Activated T-cell treated with anti-CD3 and anti-CD28 coated beads, Interleukin-2, amount 50 U/mL, for 72 hours (primary cell): ENCODE measurements around the gene KCNQ1. TPM values are rescaled to one million over a fixed set of nuclear protein-coding genes. Genes with fewer than 3 reads are reported as not detected.

Source experiments
- ATAC-seq, 2 donors: fragments of 150-1000 bp; cut with Tn5 transposase; replicated peaks in 1 of 2; 2 replicates each; pipeline ENCODE4 v1.10.0; 2021; ENCODE audit warnings: moderate library complexity in 2 of 2, mild to moderate bottlenecking in 1 of 2
- DNase-seq, 2 donors: peaks; one replicate each; pipeline ENCODE4 v3.0.0; 2021 to 2022; ENCODE audit warnings: mixed read lengths in 1 of 2
- H3K27ac Mint-ChIP-seq: one replicate; pipeline ENCODE4 v1.8.0; 2022; ENCODE audit warnings: mild to moderate bottlenecking, moderate library complexity, mixed read lengths
- H3K27me3 Mint-ChIP-seq: one replicate; pipeline ENCODE4 v1.8.0; 2022; ENCODE audit warnings: low read depth, mixed read lengths
- H3K36me3 Mint-ChIP-seq, 2 donors: one replicate each; pipeline ENCODE4 v1.8.0; 2022; ENCODE audit warnings: mixed read lengths in 2 of 2, mild to moderate bottlenecking in 1 of 2; ENCODE audit not compliant: insufficient read depth in 2 of 2
- H3K4me1 Mint-ChIP-seq: one replicate; pipeline ENCODE4 v1.8.0; 2022; ENCODE audit warnings: low read depth, mixed read lengths
- H3K4me3 Mint-ChIP-seq, 2 donors: one replicate each; pipeline ENCODE4 v1.8.0; 2022; ENCODE audit warnings: mild to moderate bottlenecking in 2 of 2, mixed read lengths in 2 of 2, moderate library complexity in 2 of 2
- H3K9me3 Mint-ChIP-seq, 2 donors: one replicate each; pipeline ENCODE4 v1.8.0; 2022; ENCODE audit warnings: mixed read lengths in 2 of 2
- total RNA-seq, 2 donors: library from RNA; stranded (reverse); gene quantifications; one replicate each; pipeline ENCODE4 v1.2.3, GENCODE V29; 2022

KCNQ1 gene
- total RNA-seq, 2 donors from 2014 or later: 11.4 TPM

- no peak for ATAC-seq
- peaks cover 0 to 2% of the 10 kb centered on the region in 2 donors for H3K9me3 Mint-ChIP-seq
- H3K36me3 Mint-ChIP-seq: peaks cover 0 to 4% of the 10 kb centered on the region in 2 donors
- H3K4me1 Mint-ChIP-seq: no peaks in the 10 kb centered on the region
- no peak for DNase-seq
- no peak overlapping the region for H3K4me3 Mint-ChIP-seq
- H3K27ac Mint-ChIP-seq: no peak overlapping the region
- H3K27me3 Mint-ChIP-seq: no peaks in the 10 kb centered on the region
These were observed 306.1 kb downstream of the KCNQ1 start for GRCh38 chr11:2750682-2751522.

- Mint-ChIP-seq H3K9me3 (peaks cover 0 to 2% of the 10 kb centered on the region in 2 donors), H3K4me1 (no peaks in the 10 kb centered on the region), H3K27me3 (no peaks in the 10 kb centered on the region)
These were observed 306.9 kb downstream of the KCNQ1 start for GRCh38 chr11:2751523-2752203.

GRCh38 chr11:2752204-2752770 is 307.5 kb downstream of the KCNQ1 start:
- peaks cover 0 to 4% of the 10 kb centered on the region in 2 donors for H3K36me3 Mint-ChIP-seq
- H3K27me3 Mint-ChIP-seq: no peaks in the 10 kb centered on the region
- H3K4me3 Mint-ChIP-seq: no peak overlapping the region
- H3K27ac Mint-ChIP-seq: no peak overlapping the region
- no peak for ATAC-seq
- H3K9me3 Mint-ChIP-seq: peaks cover 1 to 2% of the 10 kb centered on the region in 2 donors
- no peaks in the 10 kb centered on the region for H3K4me1 Mint-ChIP-seq
- no peak for DNase-seq

More at GRCh38 chr11:2751523-2752203, 306.9 kb downstream of the KCNQ1 start:
- no peak for DNase-seq
- no peak overlapping the region for H3K27ac Mint-ChIP-seq
- ATAC-seq: no peak
- H3K36me3 Mint-ChIP-seq: peaks cover 0 to 4% of the 10 kb centered on the region in 2 donors
- no peak overlapping the region for H3K4me3 Mint-ChIP-seq

GRCh38 chr11:2752923-2753322 is 308.1 kb downstream of the KCNQ1 start:
- H3K36me3 Mint-ChIP-seq: peaks cover 0 to 4% of the 10 kb centered on the region in 2 donors
- DNase-seq (no peak), ATAC-seq (no peak)
- peaks cover 1 to 2% of the 10 kb centered on the region in 2 donors for H3K9me3 Mint-ChIP-seq
- H3K27ac Mint-ChIP-seq: no peak overlapping the region
- no peaks in the 10 kb centered on the region for H3K27me3 Mint-ChIP-seq
- H3K4me1 Mint-ChIP-seq: no peaks in the 10 kb centered on the region
- no peak overlapping the region for H3K4me3 Mint-ChIP-seq

- Mint-ChIP-seq H3K4me3 (no peak overlapping the region), H3K9me3 (peaks cover 1 to 2% of the 10 kb centered on the region in 2 donors), H3K36me3 (peaks cover 0 to 4% of the 10 kb centered on the region in 2 donors), H3K27ac (no peak overlapping the region), H3K27me3 (no peaks in the 10 kb centered on the region), H3K4me1 (no peaks in the 10 kb centered on the region)
- DNase-seq (no peak), ATAC-seq (no peak)
These were observed 309.2 kb downstream of the KCNQ1 start for GRCh38 chr11:2754008-2754407.

- no peaks in the 10 kb centered on the region for H3K27me3 Mint-ChIP-seq
- DNase-seq (no peak), ATAC-seq (no peak)
- H3K36me3 Mint-ChIP-seq: peaks cover 0 to 4% of the 10 kb centered on the region in 2 donors
- no peak overlapping the region for H3K4me3 Mint-ChIP-seq
- no peak overlapping the region for H3K27ac Mint-ChIP-seq
- peaks cover 1 to 2% of the 10 kb centered on the region in 2 donors for H3K9me3 Mint-ChIP-seq
- H3K4me1 Mint-ChIP-seq: no peaks in the 10 kb centered on the region
These were observed 310.3 kb downstream of the KCNQ1 start for GRCh38 chr11:2755071-2755470.

- Mint-ChIP-seq H3K4me1 (no peaks in the 10 kb centered on the region), H3K4me3 (no peak overlapping the region), H3K27me3 (no peaks in the 10 kb centered on the region), H3K9me3 (peaks cover 1 to 2% of the 10 kb centered on the region in 2 donors), H3K27ac (no peak overlapping the region), H3K36me3 (peaks cover 0 to 4% of the 10 kb centered on the region in 2 donors)
- DNase-seq: no peak
- ATAC-seq: no peak
These were observed 313.9 kb downstream of the KCNQ1 start for GRCh38 chr11:2758751-2759150.

GRCh38 chr11:2759228-2760195 is 314.7 kb downstream of the KCNQ1 start:
- Mint-ChIP-seq H3K9me3 (peaks cover 0 to 1% of the 10 kb centered on the region in 2 donors), H3K27ac (no peak overlapping the region), H3K36me3 (no peaks in the 10 kb centered on the region), H3K4me3 (no peak overlapping the region), H3K4me1 (no peaks in the 10 kb centered on the region), H3K27me3 (no peaks in the 10 kb centered on the region)
- ATAC-seq (no peak), DNase-seq (no peak)

GRCh38 chr11:2760196-2760871 is 315.5 kb downstream of the KCNQ1 start:
- DNase-seq: no peak
- H3K9me3 Mint-ChIP-seq: peaks cover 0 to 1% of the 10 kb centered on the region in 2 donors
- no peaks in the 10 kb centered on the region for H3K27me3 Mint-ChIP-seq
- H3K4me1 Mint-ChIP-seq: no peaks in the 10 kb centered on the region
- no peak overlapping the region for H3K27ac Mint-ChIP-seq
- H3K4me3 Mint-ChIP-seq: no peak overlapping the region
- H3K36me3 Mint-ChIP-seq: no peaks in the 10 kb centered on the region
- ATAC-seq: no peak

- H3K4me3 Mint-ChIP-seq: no peak overlapping the region
- no peaks in the 10 kb centered on the region for H3K27me3 Mint-ChIP-seq
- DNase-seq: no peak
These were observed 316.6 kb downstream of the KCNQ1 start for GRCh38 chr11:2761131-2762030.

GRCh38 chr11:2762031-2762380 is 317.2 kb downstream of the KCNQ1 start:
- no peak overlapping the region for H3K4me3 Mint-ChIP-seq
- no peaks in the 10 kb centered on the region for H3K9me3 Mint-ChIP-seq
- H3K27me3 Mint-ChIP-seq: no peaks in the 10 kb centered on the region
- H3K4me1 Mint-ChIP-seq: no peaks in the 10 kb centered on the region
- no peak for DNase-seq
- ATAC-seq: no peak
- no peak overlapping the region for H3K27ac Mint-ChIP-seq
- H3K36me3 Mint-ChIP-seq: no peaks in the 10 kb centered on the region

More at GRCh38 chr11:2761131-2762030, 316.6 kb downstream of the KCNQ1 start:
- H3K36me3 Mint-ChIP-seq: no peaks in the 10 kb centered on the region
- H3K9me3 Mint-ChIP-seq: peaks cover 0 to 1% of the 10 kb centered on the region in 2 donors
- no peaks in the 10 kb centered on the region for H3K4me1 Mint-ChIP-seq
- H3K27ac Mint-ChIP-seq: no peak overlapping the region
- ATAC-seq: no peak
